Stomach (tissue), 9 donors: ENCODE results near the gene UBL3. TPM values are rescaled to one million over a fixed set of nuclear protein-coding genes. Genes with fewer than 3 reads are reported as not detected.

ENCODE experiments used
- DNase-seq, 2 donors: peaks; one replicate each; pipeline versions ENCODE4 v3.0.0 to v3.0.0-alpha.2; 2013 to 2019
- H3K27ac ChIP-seq, 5 donors: fragments of 200-600 bp in 4 of 5; sonication (generic) in 4 of 5; one replicate each; pipeline ENCODE4 v1.5.1; 2013 to 2019; ENCODE audit warnings: mild to moderate bottlenecking in 1 of 5, moderate library complexity in 1 of 5
- H3K27me3 ChIP-seq, 3 donors: fragments of 200-600 bp; sonication (generic); one replicate each; pipeline ENCODE4 v1.5.1; 2017 to 2019; ENCODE audit warnings: mixed run types in 1 of 3
- H3K36me3 ChIP-seq, 4 donors: fragments of 200-600 bp; sonication (generic); 1 replicate in 3 of 4; 2 replicates in 1 of 4; pipeline ENCODE4 v1.5.1; 2016 to 2019
- H3K4me1 ChIP-seq, 4 donors: fragments of 200-600 bp; sonication (generic); one replicate each; pipeline ENCODE4 v1.5.1; 2016 to 2019
- H3K4me3 ChIP-seq, 4 donors: fragments of 200-600 bp; sonication (generic) in 3 of 4; one replicate each; pipeline ENCODE4 v1.5.1; 2016 to 2019; ENCODE audit warnings: mild to moderate bottlenecking in 1 of 4
- H3K9me3 ChIP-seq, 4 donors: fragments of 200-600 bp; sonication (generic); one replicate each; pipeline ENCODE4 v1.5.1; 2016 to 2019
- CTCF ChIP-seq, 7 experiments: fragments of 450-650 bp in 4 of 7; fragments of 200-600 bp in 3 of 7; sonication (generic) in 3 of 7; IDR thresholded peaks; one replicate each; pipeline ENCODE4 v1.5.1; 2016 to 2019; ENCODE audit warnings: antibody characterized with exemption in 7 of 7, control low read depth in 2 of 7, mild to moderate bottlenecking in 1 of 7
- EP300 ChIP-seq: sonication (generic); formaldehyde crosslinking; IDR thresholded peaks from one replicate; pipeline ENCODE4 v1.6.1; 2017; ENCODE audit warnings: antibody characterized with exemption
- POLR2A ChIP-seq, 4 donors: fragments of 450-650 bp; IDR thresholded peaks; one replicate each; pipeline ENCODE4 v1.6.1; 2016; ENCODE audit warnings: antibody characterized with exemption in 4 of 4, control low read depth in 2 of 4, mild to moderate bottlenecking in 1 of 4, moderate library complexity in 1 of 4
- POLR2AphosphoS5 ChIP-seq, 3 donors: sonication (generic); formaldehyde crosslinking; IDR thresholded peaks; one replicate each; pipeline ENCODE4 v1.6.1; 2016; ENCODE audit warnings: antibody characterized with exemption in 3 of 3
- whole genome bisulfite sequencing, 5 donors: extraction: QIAGEN DNeasy Blood & Tissue Kit in 3 of 5; methylation state at CpG; one replicate each; pipeline versions ENCODE4 v1.1.5 to v1.1.7; 2013 to 2018; 5-methylcytosine and 5-hydroxymethylcytosine counted together
- intact Hi-C: fragments of 100-400 bp; cut with DNase I; formaldehyde crosslinking; loops from one replicate; pipeline ENCODE4 v1.15.1; 2023; ENCODE audit warnings: low total_unique reads
- polyA plus RNA-seq, 3 donors: library from polyadenylated mRNA; stranded (reverse); fragments of 200-250 nt; gene quantifications; one replicate each; pipeline ENCODE4 v1.2.3, GENCODE V29; 2013
- total RNA-seq, 5 donors: library from RNA; depleted of rRNA; stranded (reverse); fragments of >200 nt; gene quantifications; one replicate each; pipeline versions ENCODE4 v1.1.0 to v1.2.3, GENCODE V29; 2014 to 2016
- donor health status: healthy with polysubstance abuse.
- donor health status: Bipolar disorder and iron deficiency.
- donor health status: healthy.

UBL3 gene
- total and polyA plus RNA-seq, 8 donors = 21.5 to 115 (median 42.3) TPM

GRCh38 chr13:29761160-29761559 lies 89.3 kb downstream of the UBL3 start:
- Histone ChIP-seq H3K36me3 (peaks cover 0 to 16% (median 6%) of the 10 kb centered on the region in 4 donors), H3K27ac (no peak overlapping the region), H3K27me3 (no peaks in the 10 kb centered on the region), H3K4me3 (no peak overlapping the region), H3K9me3 (no peaks in the 10 kb centered on the region), H3K4me1 (peaks cover 0 to 14% (median 5%) of the 10 kb centered on the region in 4 donors)
- WGBS, 5 donors = 62 to 81% (median 66%) methylated on average over 3 of the region's 3 CpGs
- no peak for DNase-seq
- intact Hi-C loops = loop anchor here (10.0 kb wide), 1 partner anchor 354 kb away; no protein-coding TSS in a partner anchor
- no peak for TF ChIP-seq POLR2A (IDR thresholded peaks at IDR 0.05)
- TF ChIP-seq EP300 = no peak
- no peak for TF ChIP-seq CTCF (IDR thresholded peaks at IDR 0.05)
- no peak for TF ChIP-seq POLR2AphosphoS5 (IDR thresholded peaks at IDR 0.05)

GRCh38 chr13:29760544-29760943 lies 89.9 kb downstream of the UBL3 start:
- peaks cover 0 to 10% (median 3%) of the 10 kb centered on the region in 4 donors for H3K36me3 ChIP-seq
- TF ChIP-seq POLR2A (IDR thresholded peaks at IDR 0.05) = no peak
- TF ChIP-seq POLR2AphosphoS5 (IDR thresholded peaks at IDR 0.05) = no peak
- no peak for TF ChIP-seq EP300
- intact Hi-C loops = loop anchor here (10.0 kb wide), 1 partner anchor 354 kb away; no protein-coding TSS in a partner anchor
- DNase-seq = no peak
- 69 to 82% (median 77%) methylated on average over 3 of the region's 3 CpGs for WGBS, 5 donors
- H3K27me3 ChIP-seq = no peaks in the 10 kb centered on the region
- no peaks in the 10 kb centered on the region for H3K9me3 ChIP-seq
- H3K27ac ChIP-seq = no peak overlapping the region
- peaks cover 0 to 14% (median 5%) of the 10 kb centered on the region in 4 donors for H3K4me1 ChIP-seq
- H3K4me3 ChIP-seq = no peak overlapping the region

- TF ChIP-seq POLR2A (IDR thresholded peaks at IDR 0.05) = no peak
- no peak for TF ChIP-seq CTCF (IDR thresholded peaks at IDR 0.05)
- Histone ChIP-seq H3K27me3 (no peaks in the 10 kb centered on the region), H3K36me3 (peaks cover 0 to 6% (median 1%) of the 10 kb centered on the region in 4 donors), H3K27ac (no peak overlapping the region), H3K4me3 (no peak overlapping the region), H3K9me3 (no peaks in the 10 kb centered on the region), H3K4me1 (peaks cover 0 to 6% (median 3%) of the 10 kb centered on the region in 4 donors)
- intact Hi-C loops = no loop called here
- DNase-seq = peak; percentile 35 to 41
- WGBS, 5 donors = 60 to 65% (median 62%) methylated on average over 9 of the region's 9 CpGs
These were observed 91.8 kb downstream of the UBL3 start for GRCh38 chr13:29758531-29759114.

GRCh38 chr13:29756506-29756905 lies 93.9 kb downstream of the UBL3 start:
- Histone ChIP-seq H3K4me3 (no peak overlapping the region), H3K27me3 (no peaks in the 10 kb centered on the region), H3K36me3 (no peaks in the 10 kb centered on the region), H3K27ac (no peak overlapping the region), H3K9me3 (no peaks in the 10 kb centered on the region), H3K4me1 (peaks cover 0 to 6% (median 3%) of the 10 kb centered on the region in 4 donors)
- intact Hi-C loops = no loop called here
- DNase-seq = peak in 1 of 2 donors; percentile 31
- 76 to 90% (median 86%) methylated on average over 2 of the region's 2 CpGs for WGBS, 5 donors
- TF ChIP-seq POLR2AphosphoS5 (IDR thresholded peaks at IDR 0.05) = no peak
- no peak for TF ChIP-seq POLR2A (IDR thresholded peaks at IDR 0.05)
- no peak for TF ChIP-seq EP300
- TF ChIP-seq CTCF (IDR thresholded peaks at IDR 0.05) = no peak

- no peak overlapping the region for H3K4me3 ChIP-seq
- WGBS, 5 donors = 85 to 89% (median 87%) methylated on average over 4 of the region's 4 CpGs
- H3K4me1 ChIP-seq = peaks cover 0 to 6% (median 3%) of the 10 kb centered on the region in 4 donors
- TF ChIP-seq CTCF (IDR thresholded peaks at IDR 0.05) (no peak), EP300 (no peak), POLR2AphosphoS5 (IDR thresholded peaks at IDR 0.05) (no peak), POLR2A (IDR thresholded peaks at IDR 0.05) (no peak)
- DNase-seq = no peak
- H3K27me3 ChIP-seq = no peaks in the 10 kb centered on the region
- H3K9me3 ChIP-seq = no peaks in the 10 kb centered on the region
- H3K27ac ChIP-seq = no peak overlapping the region
- H3K36me3 ChIP-seq = no peaks in the 10 kb centered on the region
- intact Hi-C loops = no loop called here
These were observed 96.0 kb downstream of the UBL3 start for GRCh38 chr13:29754473-29754806.
